Mucosa of rectum (tissue), 2 donors: Measurements from ENCODE around the gene BACH2.

Source experiments
- H3K27ac ChIP-seq, 2 donors: one replicate each; pipeline ENCODE4 v1.7.0; 2013; ENCODE audit warnings: inconsistent platforms in 2 of 2, low read depth in 2 of 2, low read length in 2 of 2
- H3K27me3 ChIP-seq, 2 donors: one replicate each; pipeline ENCODE4 v1.7.0; 2013; ENCODE audit warnings: low read length in 2 of 2; ENCODE audit not compliant: control insufficient read depth in 2 of 2, insufficient read depth in 2 of 2
- H3K36me3 ChIP-seq, 2 donors: one replicate each; pipeline ENCODE4 v1.7.0; 2013; ENCODE audit warnings: low read length in 2 of 2; ENCODE audit not compliant: control insufficient read depth in 2 of 2, insufficient read depth in 2 of 2
- H3K4me1 ChIP-seq, 2 donors: one replicate each; pipeline ENCODE4 v1.7.0; 2013; ENCODE audit warnings: low read length in 2 of 2, mild to moderate bottlenecking in 1 of 2; ENCODE audit not compliant: control insufficient read depth in 2 of 2, insufficient read depth in 2 of 2
- H3K4me3 ChIP-seq, 2 donors: one replicate each; pipeline ENCODE4 v1.7.0; 2013; ENCODE audit warnings: low read length in 2 of 2
- H3K9ac ChIP-seq, 2 donors: one replicate each; pipeline ENCODE4 v1.7.0; 2013; ENCODE audit warnings: low read length in 2 of 2, low read depth in 1 of 2, mild to moderate bottlenecking in 1 of 2
- H3K9me3 ChIP-seq, 2 donors: one replicate each; pipeline ENCODE4 v1.7.0; 2013; ENCODE audit warnings: low read length in 2 of 2; ENCODE audit not compliant: control insufficient read depth in 2 of 2
- donor health status: healthy.
- donor health status: Normal muscosa, but diverticular disease.

The BACH2 gene

GRCh38 chr6:90247262-90247661 lies 49.4 kb downstream of the BACH2 start:
- Histone ChIP-seq H3K4me3 (no peak overlapping the region), H3K27ac (no peak overlapping the region), H3K27me3 (no peaks in the 10 kb centered on the region), H3K9ac (no peak overlapping the region), H3K9me3 (no peaks in the 10 kb centered on the region), H3K4me1 (no peaks in the 10 kb centered on the region), H3K36me3 (no peaks in the 10 kb centered on the region)

- no peak overlapping the region for H3K4me3 ChIP-seq
- no peaks in the 10 kb centered on the region for H3K9me3 ChIP-seq
- H3K9ac ChIP-seq, result no peak overlapping the region
Observed at GRCh38 chr6:90241229-90241880, 55.3 kb downstream of the BACH2 start.

DNA sequence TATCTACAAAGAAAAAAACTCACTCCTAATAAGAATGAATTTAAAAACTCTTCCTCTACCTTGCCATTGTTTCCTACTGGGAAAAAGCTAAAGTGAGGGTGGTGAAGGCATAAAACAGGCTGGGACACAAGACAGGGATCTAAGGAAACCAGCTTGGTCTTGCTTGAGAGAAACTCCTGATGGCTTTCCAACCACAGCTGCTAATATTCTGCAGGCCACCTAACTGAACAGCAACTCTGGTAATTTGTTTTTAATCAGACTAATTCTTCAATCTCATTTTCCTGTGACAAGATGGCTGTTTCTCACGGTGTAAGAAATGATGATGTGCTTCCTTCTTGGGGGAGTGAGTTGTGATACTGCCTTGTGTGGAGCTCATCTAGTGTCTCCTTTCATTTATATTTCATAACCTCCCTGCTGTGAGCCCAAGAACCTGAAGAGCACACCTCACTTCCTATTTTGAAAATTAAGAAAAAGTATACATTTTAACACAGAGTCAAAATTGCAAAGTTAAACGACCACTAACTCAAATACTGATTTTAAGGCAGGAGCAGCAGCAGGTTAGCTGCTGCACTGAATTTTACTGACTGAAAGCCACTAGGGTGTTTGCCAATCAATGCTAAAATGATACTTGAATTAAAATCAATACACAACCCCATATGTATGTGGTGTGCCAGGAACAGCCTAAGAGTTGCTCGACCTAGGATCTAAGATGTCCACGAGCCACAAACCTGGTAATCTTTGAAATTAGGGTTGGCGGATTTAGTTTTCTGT lies 58.0 kb downstream of the BACH2 start:
- Histone ChIP-seq H3K27ac (no peak overlapping the region), H3K4me1 (peaks cover 0 to 3% of the 10 kb centered on the region in 2 donors), H3K9ac (no peak overlapping the region), H3K36me3 (no peaks in the 10 kb centered on the region), H3K4me3 (no peak overlapping the region), H3K9me3 (no peaks in the 10 kb centered on the region), H3K27me3 (no peaks in the 10 kb centered on the region)

More at GRCh38 chr6:90241229-90241880, 55.3 kb downstream of the BACH2 start:
- no peaks in the 10 kb centered on the region for H3K27me3 ChIP-seq
- no peak overlapping the region for H3K27ac ChIP-seq
- no peaks in the 10 kb centered on the region for H3K36me3 ChIP-seq
- H3K4me1 ChIP-seq, result peaks cover 0 to 3% of the 10 kb centered on the region in 2 donors

DNA sequence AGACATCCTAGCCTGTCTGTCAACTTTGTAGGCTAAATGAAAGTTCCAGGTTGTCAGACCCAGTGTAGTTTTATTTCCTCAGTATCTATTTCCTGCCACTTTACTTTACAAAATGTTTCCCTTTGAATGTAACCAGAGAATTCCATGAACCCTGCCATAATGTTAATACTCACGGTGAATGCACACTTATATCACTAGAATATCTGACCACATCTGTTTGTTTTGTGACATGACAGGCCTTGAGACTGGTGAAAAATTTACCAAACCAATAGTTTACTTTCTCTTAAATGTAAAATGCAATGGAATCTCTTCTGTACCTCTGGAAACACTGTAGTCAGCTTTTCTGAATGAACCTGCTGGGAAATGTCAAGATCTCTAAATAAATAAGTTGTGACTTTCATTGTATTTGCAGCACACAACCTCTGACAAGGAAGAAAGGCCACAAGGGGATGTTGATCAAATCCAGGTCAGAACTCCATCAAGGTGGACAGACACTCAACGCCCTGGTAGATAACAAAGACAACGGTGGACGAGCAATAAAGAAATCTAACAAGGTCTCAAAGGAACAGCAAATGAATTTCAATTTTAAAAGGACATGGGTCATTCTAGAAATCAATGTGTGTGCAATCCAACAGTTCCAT lies 59.2 kb downstream of the BACH2 start:
- H3K4me3 ChIP-seq, result no peak overlapping the region
- H3K9ac ChIP-seq, result no peak overlapping the region
- H3K27me3 ChIP-seq, result no peaks in the 10 kb centered on the region
- no peaks in the 10 kb centered on the region for H3K36me3 ChIP-seq
- H3K9me3 ChIP-seq, result no peaks in the 10 kb centered on the region
- peaks cover 0 to 3% of the 10 kb centered on the region in 2 donors for H3K4me1 ChIP-seq
- H3K27ac ChIP-seq, result no peak overlapping the region

DNA sequence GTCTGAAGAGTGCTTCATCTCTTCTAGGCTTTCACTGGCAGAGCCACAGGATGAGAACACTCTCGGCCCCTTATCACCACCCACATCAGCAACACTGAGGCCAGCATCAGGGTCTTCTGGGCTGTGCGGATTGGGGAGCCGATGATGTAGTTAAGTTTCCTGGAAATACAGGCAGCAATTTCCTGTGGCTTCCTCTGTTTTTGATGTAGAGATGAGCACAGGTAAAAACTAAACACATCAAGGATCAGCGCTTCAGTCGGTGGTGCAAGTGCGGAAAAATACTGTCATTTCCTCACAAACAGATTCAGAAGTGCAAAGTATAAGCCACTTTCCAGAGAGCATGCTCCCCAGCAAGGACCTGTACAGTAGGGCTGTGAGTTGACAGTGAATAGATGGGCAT lies 62.6 kb downstream of the BACH2 start:
- no peaks in the 10 kb centered on the region for H3K9me3 ChIP-seq
- H3K27me3 ChIP-seq, result no peaks in the 10 kb centered on the region
- H3K9ac ChIP-seq, result no peak overlapping the region
- H3K27ac ChIP-seq, result no peak overlapping the region
- peaks cover 0 to 5% of the 10 kb centered on the region in 2 donors for H3K4me1 ChIP-seq
- no peak overlapping the region for H3K4me3 ChIP-seq
- no peaks in the 10 kb centered on the region for H3K36me3 ChIP-seq

- Histone ChIP-seq H3K9ac (no peak overlapping the region), H3K27me3 (no peaks in the 10 kb centered on the region), H3K36me3 (no peaks in the 10 kb centered on the region), H3K27ac (no peak overlapping the region), H3K9me3 (no peaks in the 10 kb centered on the region), H3K4me1 (peaks cover 0 to 2% of the 10 kb centered on the region in 2 donors), H3K4me3 (no peak overlapping the region)
Observed at GRCh38 chr6:90233213-90233612, 63.4 kb downstream of the BACH2 start.

DNA sequence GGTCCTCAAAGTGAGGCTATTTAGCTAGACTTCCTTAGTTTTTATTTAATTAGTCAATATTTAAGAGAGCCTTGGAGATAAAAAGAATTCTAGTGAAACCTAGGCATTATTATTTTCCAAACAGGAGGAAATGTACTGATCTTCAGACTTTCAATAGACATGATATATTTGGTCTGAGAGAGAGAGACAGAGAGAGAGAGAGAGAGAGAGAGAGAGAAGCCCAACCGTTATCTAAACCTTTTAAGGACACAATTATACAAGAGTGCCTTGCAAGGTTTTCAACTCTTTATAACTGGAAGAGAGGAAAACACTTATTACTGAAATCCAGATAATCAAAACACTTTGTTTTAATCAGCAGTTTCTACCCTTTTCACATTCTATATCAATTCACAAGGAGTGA lies 64.8 kb downstream of the BACH2 start:
- peaks cover 0 to 2% of the 10 kb centered on the region in 2 donors for H3K4me1 ChIP-seq
- H3K27ac ChIP-seq, result no peak overlapping the region

GRCh38 chr6:90231308-90231707 lies 65.3 kb downstream of the BACH2 start:
- Histone ChIP-seq H3K36me3 (no peaks in the 10 kb centered on the region), H3K4me3 (no peak overlapping the region), H3K4me1 (peaks cover 0 to 2% of the 10 kb centered on the region in 2 donors), H3K9me3 (no peaks in the 10 kb centered on the region), H3K9ac (no peak overlapping the region), H3K27me3 (no peaks in the 10 kb centered on the region), H3K27ac (no peak overlapping the region)

More for the DNA sequence above, 64.8 kb downstream of the BACH2 start:
- no peaks in the 10 kb centered on the region for H3K9me3 ChIP-seq
- H3K4me3 ChIP-seq, result no peak overlapping the region
- no peaks in the 10 kb centered on the region for H3K36me3 ChIP-seq
- H3K9ac ChIP-seq, result no peak overlapping the region
- H3K27me3 ChIP-seq, result no peaks in the 10 kb centered on the region

GRCh38 chr6:90230548-90231215 lies 66.0 kb downstream of the BACH2 start:
- Histone ChIP-seq H3K9ac (no peak overlapping the region), H3K27me3 (no peaks in the 10 kb centered on the region), H3K4me3 (no peak overlapping the region), H3K9me3 (no peaks in the 10 kb centered on the region), H3K36me3 (no peaks in the 10 kb centered on the region), H3K4me1 (peaks cover 0 to 2% of the 10 kb centered on the region in 2 donors), H3K27ac (no peak overlapping the region)
